Stimulated activated CD4-positive, alpha-beta T cell treated with anti-CD3 and anti-CD28 coated beads, Interleukin-12 subunit alpha, Interleukin-12 subunit beta, amount 100 ng/mL, for 48 hours (primary cell): ENCODE data around the gene TENT4A.

ENCODE experiments used
- DNase-seq, 3 donors: peaks; one replicate each; pipeline ENCODE4 v3.0.0-alpha.2; 2020; ENCODE audit warnings: low read depth in 2 of 3, low spot score in 1 of 3

Gene TENT4A

GRCh38 chr5:6792911-6793471 lies 79.8 kb downstream of the TENT4A start:
- no peak for DNase-seq

GRCh38 chr5:6801236-6801635 lies 88.0 kb downstream of the TENT4A start:
- no peak for DNase-seq

GRCh38 chr5:6803981-6804550 lies 90.8 kb downstream of the TENT4A start:
- DNase-seq, result no peak

- DNase-seq, result no peak
Measured at GRCh38 chr5:6804766-6805501, 91.7 kb downstream of the TENT4A start.

- no peak for DNase-seq
Measured at GRCh38 chr5:6805841-6806240, 92.6 kb downstream of the TENT4A start.
